GM18511 (cell line): ENCODE measurements around the gene SLC38A10.

Source experiments
- ATAC-seq: cut with Tn5 transposase; IDR thresholded peaks from one replicate; pipeline ENCODE4 v1.9.1; 2021; ENCODE audit warnings: mild to moderate bottlenecking, moderate library complexity; ENCODE audit not compliant: unreplicated experiment

SLC38A10 gene

GRCh38 chr17:81295031-81295675 lies at the start of gene SLC38A10:
Gene SLC38A10 (minus strand): TSS chr17:81295307. CDS start chr17:81294921, 386 bp downstream.
- peak; percentile 87 for ATAC-seq

- ATAC-seq = no peak
These were observed 47.4 kb upstream of the SLC38A10 start for GRCh38 chr17:81342269-81343070.

GRCh38 chr17:81341516-81342268 lies 46.6 kb upstream of the SLC38A10 start:
- no peak for ATAC-seq

GRCh38 chr17:81340607-81341515 lies 45.8 kb upstream of the SLC38A10 start:
- no peak for ATAC-seq

GRCh38 chr17:81339534-81340296 lies 44.6 kb upstream of the SLC38A10 start:
- no peak for ATAC-seq

- ATAC-seq = no peak
These were observed 44.1 kb upstream of the SLC38A10 start for GRCh38 chr17:81339191-81339533.

GRCh38 chr17:81338274-81339190 lies 43.4 kb upstream of the SLC38A10 start:
- no peak for ATAC-seq

GRCh38 chr17:81337476-81337879 lies 42.4 kb upstream of the SLC38A10 start:
- no peak for ATAC-seq

GRCh38 chr17:81336930-81337325 lies 41.8 kb upstream of the SLC38A10 start:
- ATAC-seq = no peak

GRCh38 chr17:81336296-81336929 lies 41.3 kb upstream of the SLC38A10 start:
- no peak for ATAC-seq

GRCh38 chr17:81335773-81336157 lies 40.7 kb upstream of the SLC38A10 start:
- ATAC-seq = no peak

GRCh38 chr17:81334987-81335772 lies 40.1 kb upstream of the SLC38A10 start:
- ATAC-seq = no peak

GRCh38 chr17:81334391-81334901 lies 39.3 kb upstream of the SLC38A10 start:
- no peak for ATAC-seq

- ATAC-seq = no peak
These were observed 38.7 kb upstream of the SLC38A10 start for GRCh38 chr17:81333616-81334368.

- ATAC-seq = no peak
These were observed 37.9 kb upstream of the SLC38A10 start for GRCh38 chr17:81332914-81333528.

GRCh38 chr17:81332118-81332834 lies 37.2 kb upstream of the SLC38A10 start:
- no peak for ATAC-seq
